T-helper 17 cell (primary cell): Measurements from ENCODE around the gene GADD45B. TPM values are rescaled to one million over a fixed set of nuclear protein-coding genes. Genes with fewer than 3 reads are reported as not detected.

Experiments
- ATAC-seq: fragments of 150-1000 bp; cut with Tn5 transposase; 2 replicates; pipeline ENCODE4 v1.10.0; 2021; ENCODE audit warnings: mild to moderate bottlenecking, moderate library complexity
- DNase-seq, 3 donors: peaks; one replicate each; pipeline versions ENCODE4 v3.0.0 to v3.0.0-alpha.2; 2020 to 2021
- H3K9me3 ChIP-seq: one replicate; pipeline ENCODE4 v1.7.0; 2013; ENCODE audit warnings: low read length, mild to moderate bottlenecking; ENCODE audit not compliant: control insufficient read depth, poor library complexity, severe bottlenecking
- H3K27ac Mint-ChIP-seq: one replicate; pipeline ENCODE4 v1.8.0; 2022; ENCODE audit warnings: mild to moderate bottlenecking, moderate library complexity, mixed read lengths
- H3K27me3 Mint-ChIP-seq: one replicate; pipeline ENCODE4 v1.8.0; 2022; ENCODE audit warnings: mixed read lengths
- H3K36me3 Mint-ChIP-seq: one replicate; pipeline ENCODE4 v1.8.0; 2022; ENCODE audit warnings: low read depth, mixed read lengths
- H3K4me1 Mint-ChIP-seq: one replicate; pipeline ENCODE4 v1.8.0; 2022; ENCODE audit warnings: mild to moderate bottlenecking, mixed read lengths
- H3K4me3 Mint-ChIP-seq: one replicate; pipeline ENCODE4 v1.8.0; 2022; ENCODE audit warnings: mild to moderate bottlenecking, moderate library complexity, mixed read lengths
- total RNA-seq, 4 donors: library from RNA in 2 of 4; stranded (reverse) in 2 of 4; gene quantifications; one replicate each; pipeline ENCODE4 v1.2.3 and lab custom pipeline; 2022 to 2026

GADD45B gene
- total RNA-seq, 2 donors from 2014 or later: 120 to 135 TPM

DNA sequence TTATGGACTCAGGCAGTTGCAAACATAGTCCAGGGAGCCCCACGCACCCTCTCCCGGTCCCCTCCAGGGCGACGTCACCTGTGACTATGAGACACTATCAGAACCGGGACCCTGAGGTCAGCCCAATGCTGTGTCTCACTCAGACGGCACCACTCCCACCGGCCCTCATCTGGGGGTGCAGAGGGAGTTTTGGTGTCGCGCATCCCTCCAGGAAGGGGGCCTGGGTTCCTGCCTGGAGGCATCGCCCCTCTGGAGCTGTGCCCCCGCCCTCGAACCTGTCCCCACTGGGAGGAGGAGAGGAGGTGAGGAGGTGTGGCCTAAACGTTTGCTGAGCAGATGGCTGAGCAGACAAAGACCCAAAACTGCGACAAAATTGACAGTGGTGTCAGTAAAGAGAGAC, 51.2 kb downstream of the GADD45B start:
- H3K27me3 Mint-ChIP-seq: no peaks in the 10 kb centered on the region
- H3K9me3 ChIP-seq: no peaks in the 10 kb centered on the region
- H3K4me3 Mint-ChIP-seq: no peak overlapping the region

DNA sequence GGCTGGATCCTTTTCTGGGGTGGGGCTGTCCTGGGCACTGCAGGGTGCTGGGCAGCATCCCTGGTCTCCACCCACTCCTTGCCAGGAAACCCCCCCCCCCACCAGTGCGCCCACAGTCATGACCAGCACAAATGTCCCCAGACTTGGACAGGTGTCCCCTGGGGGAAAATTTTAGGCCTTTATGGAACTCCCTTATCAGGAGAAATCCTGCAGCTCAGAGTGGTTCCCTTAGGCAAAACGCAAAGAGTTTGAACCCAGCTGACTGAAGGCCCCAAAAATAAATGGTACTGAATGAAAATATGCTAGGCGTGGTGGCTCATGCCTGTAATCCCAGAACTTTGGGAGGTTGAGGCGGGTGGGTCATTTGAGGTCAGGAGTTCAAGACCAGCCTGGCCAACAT, 51.8 kb downstream of the GADD45B start:
- Mint-ChIP-seq H3K27me3 (no peaks in the 10 kb centered on the region), H3K4me1 (no peaks in the 10 kb centered on the region), H3K27ac (no peak overlapping the region), H3K36me3 (no peaks in the 10 kb centered on the region), H3K4me3 (no peak overlapping the region)
- ATAC-seq (no peak), DNase-seq (no peak)
- H3K9me3 ChIP-seq: no peaks in the 10 kb centered on the region

More for the DNA sequence above, 51.2 kb downstream of the GADD45B start:
- no peak for ATAC-seq
- no peak overlapping the region for H3K27ac Mint-ChIP-seq
- H3K4me1 Mint-ChIP-seq: no peaks in the 10 kb centered on the region
- no peaks in the 10 kb centered on the region for H3K36me3 Mint-ChIP-seq
- no peak for DNase-seq

Other genes with a start within 250 kb of the GADD45B start
- gene PLEKHJ1, start 239.8 kb upstream of the GADD45B start, total RNA-seq: 10 to 100 TPM; 38.6 to 40.2 TPM
- 100 to 1,000 TPM; 119 to 135 TPM for gene SF3A2, start 239.3 kb upstream of the GADD45B start, total RNA-seq
- 1 to 10 TPM in 1 of 2 donors, under 1 TPM in 1; 0.50 to 2.7 TPM for gene AMH, start 226.8 kb upstream of the GADD45B start, total RNA-seq
- 1 to 10 TPM in 1 of 2 donors, under 1 TPM in 1; 0.55 to 1.0 TPM for gene JSRP1, start 219.7 kb upstream of the GADD45B start, total RNA-seq
- not detected for gene PEAK3, start 194.0 kb upstream of the GADD45B start, total RNA-seq
- under 1 TPM; 0.20 to 0.29 TPM for gene LINGO3, start 168.0 kb upstream of the GADD45B start, total RNA-seq
- 10 to 100 TPM; 71.5 to 72.2 TPM for gene LSM7, start 147.5 kb upstream of the GADD45B start, total RNA-seq
- 10 to 100 TPM; 73.2 to 86.1 TPM for gene SPPL2B, start 147.4 kb upstream of the GADD45B start, total RNA-seq
- not detected for gene TMPRSS9, start 115.9 kb upstream of the GADD45B start, total RNA-seq
- 10 to 100 TPM; 22.3 to 27.8 TPM for gene TIMM13, start 48.5 kb upstream of the GADD45B start, total RNA-seq
- 10 to 100 TPM; 13.1 to 16.0 TPM for gene LMNB2, start 19.2 kb upstream of the GADD45B start, total RNA-seq
- gene GNG7, start 226.6 kb downstream of the GADD45B start, total RNA-seq: 1 to 10 TPM; 2.1 to 4.5 TPM
- under 1 TPM; 0.40 to 0.42 TPM for gene DIRAS1, start 245.2 kb downstream of the GADD45B start, total RNA-seq